GM21528 (cell line): ENCODE measurements around the gene TNKS2.
"Not testable (repeated sequence)": the region's sequence is repeated elsewhere in the genome, so short reads cannot be mapped to it uniquely, and the experiment has no call there.

ENCODE experiments used
- ATAC-seq: cut with Tn5 transposase; IDR thresholded peaks from one replicate; pipeline ENCODE4 v1.9.1; 2021; ENCODE audit warnings: mild to moderate bottlenecking, moderate library complexity; ENCODE audit not compliant: unreplicated experiment, low FRiP score

TNKS2 gene

DNA sequence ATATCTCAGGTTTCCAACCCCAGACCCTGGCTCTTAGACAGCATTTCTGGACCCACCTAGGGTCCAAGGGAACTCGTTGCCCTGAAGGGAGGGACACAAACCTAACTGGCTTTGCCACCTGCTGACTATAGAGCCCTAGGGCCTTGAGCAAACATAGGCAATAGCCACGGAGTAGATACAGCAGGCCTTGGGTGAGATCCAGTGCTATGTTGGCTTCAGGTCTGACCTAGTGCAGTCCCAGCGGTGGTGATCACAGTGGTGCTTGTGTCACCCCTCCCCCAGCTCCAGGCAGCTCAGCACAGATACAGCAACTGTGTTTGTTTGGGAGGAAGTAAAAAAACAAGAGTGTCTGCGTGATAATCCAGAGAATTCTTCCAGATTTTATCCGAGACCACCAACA is 9.7 kb upstream of the TNKS2 start:
- no peak for ATAC-seq

DNA sequence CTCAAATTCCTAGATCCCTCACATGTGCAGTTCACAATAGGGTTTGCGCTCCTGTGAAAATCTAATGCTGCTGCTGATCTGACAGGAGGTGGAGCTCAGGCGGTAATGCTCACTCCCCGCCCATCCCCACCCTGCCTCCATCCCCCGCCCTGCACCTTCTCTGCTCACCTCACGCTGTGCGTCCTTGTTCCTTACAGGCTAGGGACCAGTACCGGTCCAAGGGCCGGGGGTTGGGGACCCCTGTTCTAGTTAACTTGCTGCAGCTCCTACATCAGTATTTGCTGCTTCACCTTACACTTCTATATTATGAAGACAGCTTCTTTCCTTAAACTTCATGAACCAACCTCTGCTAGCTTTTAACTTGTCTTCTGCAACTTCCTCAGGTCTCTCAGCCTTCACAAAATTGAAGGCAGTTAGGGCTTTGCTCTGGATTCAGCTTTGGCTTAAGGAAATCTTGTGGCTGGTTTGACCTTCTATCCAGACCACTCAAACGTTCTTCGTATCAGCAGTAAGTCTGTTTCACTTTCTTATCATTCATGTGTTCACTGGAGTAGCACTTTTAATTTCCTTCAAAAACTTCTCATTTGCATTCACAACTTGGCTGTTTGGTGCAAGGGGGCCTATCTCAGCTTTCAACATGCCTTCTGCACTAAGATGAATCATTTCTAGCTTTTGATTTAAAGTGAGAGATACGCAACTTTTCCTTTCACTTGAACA is 1.7 kb upstream of the TNKS2 start:
- ATAC-seq: peak; percentile 43

DNA sequence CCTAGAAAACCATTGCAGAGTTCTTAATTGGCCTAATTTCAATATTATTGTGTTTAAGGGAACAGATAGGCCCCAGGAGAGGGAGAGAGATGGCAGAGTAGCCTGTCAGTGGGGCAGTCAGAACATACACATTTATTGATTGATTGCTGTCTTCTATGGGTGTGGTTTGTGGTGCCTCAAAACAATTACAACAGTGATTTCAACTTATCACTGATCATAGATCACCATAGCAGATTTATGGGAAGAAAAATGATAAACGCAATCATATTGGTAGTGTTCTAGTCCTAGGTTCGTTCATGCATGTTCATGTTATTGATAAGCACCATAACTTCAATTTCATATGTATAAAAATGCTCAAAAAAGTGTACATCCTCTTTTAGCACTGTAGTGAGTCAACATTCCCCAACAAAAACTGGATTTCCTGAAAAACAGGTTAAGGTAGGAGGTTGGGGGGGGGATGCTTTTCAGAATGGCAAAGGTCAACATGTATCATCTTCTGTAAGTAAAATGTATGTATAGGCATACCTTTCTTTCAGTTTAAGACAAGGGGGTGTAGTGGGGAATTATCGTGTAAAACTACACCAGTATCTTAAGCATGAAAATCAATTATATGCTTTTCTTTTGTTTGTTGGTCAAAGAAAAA is 1.1 kb upstream of the TNKS2 start:
- no peak for ATAC-seq

DNA sequence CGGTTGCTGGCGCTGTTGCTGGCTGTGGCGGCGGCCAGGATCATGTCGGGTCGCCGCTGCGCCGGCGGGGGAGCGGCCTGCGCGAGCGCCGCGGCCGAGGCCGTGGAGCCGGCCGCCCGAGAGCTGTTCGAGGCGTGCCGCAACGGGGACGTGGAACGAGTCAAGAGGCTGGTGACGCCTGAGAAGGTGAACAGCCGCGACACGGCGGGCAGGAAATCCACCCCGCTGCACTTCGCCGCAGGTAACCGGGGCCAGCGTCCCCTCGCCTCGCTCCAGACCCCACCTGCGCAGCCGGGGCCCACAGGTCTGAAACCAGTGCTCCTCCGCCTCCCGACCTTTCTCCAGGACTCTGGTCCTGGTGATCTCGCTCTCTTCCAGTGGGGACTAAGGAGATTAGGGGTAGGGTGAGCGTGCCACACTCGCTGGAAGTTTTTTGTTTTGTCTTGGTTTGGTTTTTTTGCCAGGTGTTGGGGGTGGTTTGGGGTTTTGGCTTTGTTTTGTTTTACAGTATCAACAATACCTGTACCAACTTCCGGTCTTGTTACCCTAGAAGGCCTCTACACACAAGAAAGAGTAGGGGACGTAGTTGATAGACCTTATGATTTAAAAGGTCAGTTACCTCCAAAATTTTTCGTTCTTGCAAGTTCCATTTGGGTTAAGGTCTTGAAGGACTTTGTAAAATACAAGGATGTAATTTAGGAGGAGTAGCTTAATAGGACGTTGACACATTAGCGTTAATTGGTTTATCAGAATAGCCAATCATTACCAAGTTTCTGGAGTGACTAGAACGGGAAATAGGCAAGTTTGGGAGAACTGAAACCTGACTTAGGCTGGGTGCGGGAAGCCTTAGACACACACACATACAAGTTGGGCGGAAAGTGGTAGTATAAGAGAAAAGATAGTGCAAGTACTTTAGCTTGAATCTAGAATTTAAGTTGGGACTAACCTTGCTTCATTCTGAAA is 704 bp downstream of the TNKS2 start:
- peak; percentile 54 for ATAC-seq

DNA sequence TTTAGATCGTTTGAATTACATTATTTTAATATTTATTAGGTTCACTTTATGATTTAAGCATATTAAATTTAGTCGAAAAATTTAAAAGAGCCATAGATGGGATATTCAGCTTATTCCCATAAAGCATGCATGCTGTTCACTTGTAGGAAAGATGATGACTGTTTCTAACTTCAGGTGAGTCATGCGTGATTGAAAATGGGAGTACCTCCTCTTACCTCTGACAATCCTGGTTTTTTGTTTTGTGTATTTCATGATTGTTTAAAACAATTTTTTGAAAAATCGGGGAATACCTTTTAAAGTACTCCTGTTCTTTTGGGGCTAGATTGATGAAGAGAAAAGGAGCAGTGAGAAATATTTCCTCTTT is 1.4 kb downstream of the TNKS2 start:
- no peak for ATAC-seq

DNA sequence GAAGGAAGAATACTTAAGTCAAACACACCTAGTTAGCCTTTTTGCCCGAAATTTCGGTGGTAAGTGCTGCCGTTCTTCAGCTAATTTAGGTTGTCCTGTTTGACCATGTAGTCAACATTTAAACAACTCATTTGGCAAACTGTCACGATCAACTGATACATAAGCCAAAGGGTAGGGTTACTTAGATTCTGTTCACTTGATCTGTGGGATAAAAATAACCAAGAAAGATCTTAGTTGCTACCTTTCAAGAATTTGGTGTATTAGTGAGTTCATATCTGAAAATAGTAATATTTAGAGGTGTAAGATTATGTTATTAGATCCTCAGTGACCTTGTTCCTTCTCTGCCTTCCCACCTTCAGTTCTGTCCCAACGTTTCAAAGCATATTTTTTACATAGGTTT is 2.0 kb downstream of the TNKS2 start:
- ATAC-seq: no peak

DNA sequence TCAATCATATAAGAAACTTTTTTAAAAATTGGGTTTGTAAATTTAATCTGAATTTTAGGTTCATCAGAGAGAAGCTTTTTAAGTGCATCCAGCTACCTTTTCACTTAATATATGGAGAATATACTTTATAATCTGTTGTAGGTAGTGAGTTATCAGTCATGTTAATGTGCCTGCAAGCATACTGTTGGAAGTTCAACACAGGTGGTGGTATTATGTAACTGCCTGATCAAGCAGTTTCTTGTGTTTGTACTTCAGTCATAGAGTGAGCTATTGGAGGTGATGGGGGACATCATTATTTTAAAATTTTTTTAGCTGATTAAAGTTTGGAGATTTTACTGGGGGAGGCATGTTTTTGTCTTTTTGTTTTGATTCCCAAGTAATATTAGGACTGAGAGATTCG is 2.5 kb downstream of the TNKS2 start:
- no peak for ATAC-seq

DNA sequence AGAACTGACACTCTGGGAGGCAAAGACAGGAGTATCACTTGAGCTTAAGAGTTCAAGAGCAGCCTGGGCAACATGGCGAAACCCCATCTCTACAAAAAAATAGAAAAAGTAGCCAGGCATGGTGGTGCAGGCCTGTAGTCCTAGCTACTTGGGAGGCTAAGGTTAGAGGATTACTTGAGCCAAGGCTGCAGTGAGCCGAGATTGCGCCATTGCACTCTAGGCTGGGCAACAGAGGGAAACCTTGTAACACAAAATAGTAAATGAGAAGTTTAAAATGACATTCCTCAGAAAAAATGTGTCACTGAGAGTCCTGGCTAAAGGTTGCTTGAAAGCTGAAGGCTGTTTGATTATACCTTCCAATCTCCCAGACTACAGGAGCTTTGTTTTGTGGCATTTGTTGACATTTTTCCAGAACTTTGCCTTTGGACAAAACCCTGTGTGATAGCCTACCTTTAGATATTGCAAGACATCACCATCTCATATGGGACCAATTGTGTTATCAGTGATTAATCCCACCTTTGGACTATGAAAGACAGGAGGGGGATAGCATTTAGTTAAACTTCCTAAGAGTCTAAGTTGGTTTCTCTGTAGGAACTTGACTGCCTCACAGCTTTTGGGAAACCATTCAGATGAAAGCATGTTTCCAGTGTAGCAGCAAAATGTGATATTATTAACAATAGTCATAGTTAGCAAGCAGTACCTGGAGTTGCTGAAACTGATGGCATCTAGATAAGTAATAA is 5.3 kb downstream of the TNKS2 start:
- ATAC-seq: no peak

DNA sequence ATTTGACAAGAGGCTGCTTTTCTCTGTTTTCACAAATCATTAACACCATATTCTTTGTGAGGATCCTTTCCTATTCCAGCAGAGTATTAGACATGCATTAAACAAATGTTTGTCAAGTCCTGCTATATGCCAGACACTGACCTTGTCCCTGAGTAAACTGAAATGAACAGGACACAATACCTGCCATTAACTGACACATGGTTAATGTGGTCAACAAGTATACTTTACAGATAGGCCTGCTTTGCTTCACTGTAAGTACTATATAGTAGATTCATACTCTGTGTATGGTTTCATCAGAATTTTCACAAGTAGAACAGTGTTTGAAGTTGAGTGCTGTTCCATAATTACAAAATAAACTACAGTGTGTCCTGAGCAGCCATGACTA is 5.9 kb downstream of the TNKS2 start:
- ATAC-seq: no peak

DNA sequence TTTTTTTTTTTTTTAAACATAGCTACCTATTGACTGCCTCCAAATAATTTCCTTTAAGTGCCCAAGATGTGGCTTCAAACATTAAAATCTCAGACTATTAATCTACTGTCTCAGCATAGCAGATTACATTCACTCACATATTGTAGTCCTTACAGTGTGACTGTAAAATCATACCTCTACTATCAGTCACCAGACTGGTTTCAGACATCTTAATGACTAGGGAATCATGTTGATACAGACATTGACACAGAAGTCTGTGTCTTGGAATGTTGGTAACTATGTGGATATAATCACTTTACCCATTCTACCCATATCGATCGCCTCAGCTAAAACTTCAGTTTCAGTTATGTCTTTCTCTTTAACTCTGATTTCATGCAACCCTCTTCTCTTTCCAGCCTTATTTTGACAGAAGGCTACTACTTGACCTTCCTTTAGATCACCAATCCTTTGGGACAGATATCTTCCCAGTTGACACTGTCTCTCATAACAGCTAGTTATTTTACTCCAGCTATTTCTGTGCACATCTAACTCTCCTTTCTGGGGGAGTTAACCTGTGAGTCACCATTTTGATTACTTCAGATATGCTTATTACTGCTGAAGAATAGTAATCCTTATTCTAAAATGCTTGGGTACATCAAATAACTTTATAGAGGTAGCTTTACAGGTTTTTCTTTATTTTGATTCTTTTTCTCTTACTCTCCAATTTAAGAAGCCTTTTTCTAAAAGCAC is 7.0 kb downstream of the TNKS2 start:
- ATAC-seq: no peak

DNA sequence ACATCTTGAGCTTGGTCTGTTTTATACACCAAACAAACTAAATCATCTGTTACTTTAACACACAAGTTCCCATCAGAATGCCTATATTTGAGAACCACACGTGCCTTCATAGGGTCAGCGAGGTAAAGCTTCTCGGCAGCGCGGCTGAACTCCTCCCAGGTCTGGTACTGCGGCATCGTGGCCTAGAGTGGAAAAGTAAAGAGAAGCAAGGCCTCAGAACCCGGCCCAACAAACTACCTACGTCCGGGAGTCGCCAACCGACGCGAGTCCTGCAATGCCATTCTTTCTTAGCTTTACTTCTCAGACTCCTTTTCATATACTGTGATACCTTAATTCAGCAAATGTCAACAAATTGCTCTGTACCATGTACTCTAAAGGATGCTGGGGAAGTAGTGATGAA is 9.0 kb downstream of the TNKS2 start:
- ATAC-seq: not testable (repeated sequence)

DNA sequence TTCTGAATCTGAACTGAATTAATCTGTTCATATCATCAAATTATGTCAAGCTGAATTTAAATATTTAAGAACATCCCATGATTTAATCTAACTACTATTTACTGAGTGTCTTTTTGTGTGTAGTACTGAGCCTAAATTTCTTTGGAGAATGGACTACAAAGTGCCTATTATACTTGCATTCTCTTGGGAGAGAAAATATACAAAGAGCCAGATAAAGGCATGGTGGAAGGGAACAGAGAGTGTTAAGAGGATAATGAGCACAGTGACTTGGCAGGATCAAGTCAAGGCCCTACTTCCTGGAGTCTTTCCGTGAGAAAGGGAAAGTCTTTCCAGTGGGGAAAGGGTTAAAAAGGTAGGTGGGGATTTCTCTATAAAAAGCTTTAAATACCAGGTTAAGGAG is 15.0 kb downstream of the TNKS2 start:
- ATAC-seq: no peak

DNA sequence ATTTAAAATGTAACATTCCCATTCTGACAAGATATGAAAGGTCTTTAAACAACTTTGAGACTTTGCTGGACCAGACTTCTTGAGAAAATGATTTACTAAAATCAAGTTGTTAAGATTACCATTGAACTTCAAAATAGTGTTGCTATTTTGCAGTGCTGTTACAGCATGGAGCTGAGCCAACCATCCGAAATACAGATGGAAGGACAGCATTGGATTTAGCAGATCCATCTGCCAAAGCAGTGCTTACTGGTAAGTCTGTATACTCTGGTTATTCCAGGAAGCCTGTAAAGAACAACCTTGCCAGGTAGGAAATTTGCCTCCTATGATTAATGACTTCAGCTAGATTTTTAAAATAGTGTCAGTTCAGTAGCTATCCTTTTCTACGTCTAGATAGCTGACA is 18.8 kb downstream of the TNKS2 start:
- no peak for ATAC-seq

DNA sequence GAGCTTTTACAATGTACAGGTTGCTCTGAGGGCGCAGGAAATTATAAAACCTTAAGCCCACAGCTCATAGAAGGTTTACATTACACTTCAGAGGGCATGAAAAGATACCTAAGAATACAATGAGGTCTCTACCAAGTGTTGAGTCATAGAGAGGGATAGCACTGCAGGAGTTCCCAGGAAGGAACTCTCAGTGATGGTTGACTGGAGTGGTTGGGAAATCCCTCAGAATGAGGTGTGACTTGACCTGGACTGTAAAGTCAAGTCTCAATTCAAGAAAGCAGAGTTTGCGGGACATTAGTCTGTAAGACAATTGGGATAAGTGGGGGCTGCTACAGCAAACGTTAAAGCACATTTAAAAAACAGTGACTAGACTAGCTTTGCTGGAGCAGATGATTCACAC is 21.9 kb downstream of the TNKS2 start:
- ATAC-seq: no peak

DNA sequence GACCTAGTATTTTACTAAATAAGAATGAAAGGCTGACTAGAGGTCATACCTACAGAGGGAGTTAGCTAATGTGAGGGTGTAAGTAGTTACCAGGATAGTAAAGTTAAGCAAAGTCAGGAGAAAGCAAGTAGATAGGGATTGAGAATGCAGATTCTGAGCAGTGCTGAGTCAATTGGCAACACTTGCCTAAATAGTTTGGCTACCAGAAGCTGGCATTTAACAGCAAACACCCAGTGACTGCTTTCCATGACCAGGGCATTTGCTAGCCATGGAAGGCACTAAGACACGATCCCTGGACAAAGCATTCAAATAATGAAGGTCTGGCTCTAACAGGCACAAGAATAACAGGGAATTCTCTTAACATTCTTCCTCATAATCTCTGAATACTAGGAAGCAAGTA is 25.9 kb downstream of the TNKS2 start:
- no peak for ATAC-seq

DNA sequence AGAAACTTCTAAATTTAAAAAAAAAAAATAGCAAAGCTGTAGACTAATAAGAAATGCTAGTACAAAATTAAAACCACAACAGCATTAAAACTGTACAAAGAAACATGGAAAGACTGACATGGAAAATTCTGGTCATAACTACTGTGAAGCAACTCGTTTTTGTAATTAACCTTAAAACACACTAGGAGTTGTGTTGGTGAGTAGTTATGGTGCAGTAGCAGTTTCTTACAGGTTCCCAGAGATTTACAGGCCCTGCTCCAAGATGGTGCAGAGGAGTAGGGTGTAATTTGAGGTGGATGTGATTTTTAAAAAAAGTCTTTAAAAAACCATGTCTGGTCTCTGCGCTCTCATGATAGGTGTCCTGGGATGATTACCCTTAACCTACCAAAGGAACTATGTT is 31.0 kb downstream of the TNKS2 start:
- no peak for ATAC-seq

DNA sequence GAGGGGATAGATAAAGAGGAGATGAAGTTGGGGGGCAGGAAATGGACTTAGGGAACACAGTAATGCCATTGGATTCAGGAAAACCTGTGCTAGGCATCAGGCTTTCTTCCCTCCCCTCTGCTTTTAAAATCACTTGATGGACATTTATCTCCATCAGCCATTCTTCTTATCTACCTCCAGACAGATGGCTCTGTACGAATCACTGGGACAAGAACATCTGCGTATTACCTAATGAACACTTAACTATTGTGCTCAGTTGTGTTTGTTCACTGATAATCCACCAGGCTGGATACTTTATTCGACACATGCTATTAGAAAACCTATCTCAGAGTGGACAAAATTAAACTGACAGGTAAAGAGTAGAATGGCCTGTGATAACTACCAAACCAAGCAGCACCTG is 40.0 kb downstream of the TNKS2 start:
- ATAC-seq: no peak

DNA sequence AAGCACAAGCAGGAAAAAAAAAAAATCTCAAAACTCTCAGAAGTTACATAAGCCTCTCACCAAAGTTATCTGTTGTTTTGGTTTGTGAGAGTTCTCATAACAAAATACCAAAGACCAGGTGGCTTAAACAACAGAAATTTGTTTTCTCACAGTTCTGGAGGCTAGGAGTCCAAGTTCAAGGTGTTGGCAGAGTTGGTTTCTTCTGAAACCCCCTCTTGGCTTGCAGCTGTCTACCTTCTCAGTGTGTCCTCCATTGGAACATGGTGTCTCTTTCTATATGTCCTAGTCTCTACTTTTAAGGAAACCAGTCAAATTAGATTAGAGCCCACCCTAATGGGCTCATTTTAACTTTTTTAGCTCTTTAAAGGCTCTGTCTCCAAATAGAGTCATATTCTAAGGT is 44.9 kb downstream of the TNKS2 start:
- ATAC-seq: no peak

DNA sequence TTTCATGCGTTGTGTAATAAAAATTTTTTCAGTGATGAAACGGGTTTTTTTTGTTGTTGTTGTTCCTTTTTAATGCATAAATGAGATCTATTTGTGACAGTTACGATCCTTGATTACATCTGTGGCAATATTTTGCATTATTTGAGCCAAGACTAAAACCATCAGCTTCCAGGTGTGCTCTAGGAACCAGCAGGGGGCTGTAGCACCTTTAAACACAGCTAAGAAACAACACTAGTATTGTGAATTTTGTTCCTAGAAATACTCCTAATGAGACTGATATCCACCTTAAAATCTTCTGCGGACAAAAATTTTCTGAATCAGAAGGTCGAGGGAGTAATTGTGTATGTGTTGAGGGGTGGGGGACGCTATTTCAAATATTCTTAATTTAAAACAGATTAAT is 58.4 kb downstream of the TNKS2 start:
- no peak for ATAC-seq

DNA sequence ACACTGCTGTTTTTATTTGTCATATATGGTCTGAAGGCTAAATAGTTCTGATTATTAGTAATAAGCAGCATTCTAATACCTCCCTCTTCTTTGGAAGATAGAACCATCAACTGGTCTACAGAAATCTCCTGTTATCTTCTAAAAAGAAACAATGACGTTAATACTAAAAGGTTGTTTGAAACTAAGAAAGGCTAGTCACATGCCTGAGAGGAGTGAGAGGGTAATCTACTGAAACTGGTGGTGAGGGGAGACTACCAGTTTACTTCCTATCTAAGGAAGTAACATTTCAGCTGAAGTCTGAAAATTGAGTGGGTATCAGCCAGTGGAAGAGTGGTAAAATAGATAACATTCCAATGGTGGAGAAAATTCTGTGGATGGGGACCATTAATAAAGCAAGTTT is 62.7 kb downstream of the TNKS2 start:
- no peak for ATAC-seq
